Superior temporal gyrus (tissue), 1 donor: ENCODE measurements around the gene ZFP92.

Source experiments
- DNase-seq: peaks from one replicate; pipeline ENCODE4 v3.0.0-alpha.2; 2016; ENCODE audit errors: extremely low spot score

The ZFP92 gene

DNA sequence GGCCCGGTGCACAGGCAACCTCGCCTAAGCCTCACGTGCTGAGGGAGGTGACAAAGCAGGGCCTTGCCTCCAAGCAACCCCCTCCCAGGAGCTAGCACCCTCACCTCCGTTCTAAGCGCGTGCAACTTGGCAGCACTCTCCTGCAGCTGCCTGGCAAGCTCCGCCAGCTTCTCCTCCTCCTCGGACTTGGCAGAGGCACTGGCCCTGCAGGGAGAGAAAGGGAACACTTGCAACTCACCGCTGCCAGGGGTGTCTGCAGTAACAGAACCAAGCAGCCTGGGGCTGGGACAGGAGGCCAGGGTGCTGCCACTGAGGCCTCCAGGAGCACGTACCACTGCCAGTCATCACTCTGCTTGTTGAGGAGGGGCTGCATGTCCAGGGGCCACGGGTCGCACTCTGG lies 44.9 kb downstream of the ZFP92 start:
- DNase-seq = peak; percentile 32

DNA sequence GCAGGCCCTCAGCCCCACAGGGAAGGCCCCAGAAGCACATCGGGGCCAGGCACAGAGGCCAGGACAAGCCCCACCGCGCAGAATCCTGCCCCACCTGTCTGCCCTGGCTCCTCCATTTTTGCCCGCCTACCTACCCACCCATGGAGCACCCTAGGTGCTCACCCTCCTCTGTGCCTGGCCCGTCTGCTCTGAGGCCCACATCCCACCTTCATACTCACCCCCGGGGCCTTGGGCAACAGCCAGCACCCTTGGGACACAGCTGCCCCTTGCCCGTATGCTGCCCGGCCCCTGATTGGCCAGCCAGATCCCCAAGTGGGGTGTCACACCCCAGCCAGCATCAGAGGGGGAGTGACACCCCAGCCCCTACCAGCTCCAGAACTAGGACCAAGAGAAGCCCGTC lies 45.4 kb downstream of the ZFP92 start:
- no peak for DNase-seq

DNA sequence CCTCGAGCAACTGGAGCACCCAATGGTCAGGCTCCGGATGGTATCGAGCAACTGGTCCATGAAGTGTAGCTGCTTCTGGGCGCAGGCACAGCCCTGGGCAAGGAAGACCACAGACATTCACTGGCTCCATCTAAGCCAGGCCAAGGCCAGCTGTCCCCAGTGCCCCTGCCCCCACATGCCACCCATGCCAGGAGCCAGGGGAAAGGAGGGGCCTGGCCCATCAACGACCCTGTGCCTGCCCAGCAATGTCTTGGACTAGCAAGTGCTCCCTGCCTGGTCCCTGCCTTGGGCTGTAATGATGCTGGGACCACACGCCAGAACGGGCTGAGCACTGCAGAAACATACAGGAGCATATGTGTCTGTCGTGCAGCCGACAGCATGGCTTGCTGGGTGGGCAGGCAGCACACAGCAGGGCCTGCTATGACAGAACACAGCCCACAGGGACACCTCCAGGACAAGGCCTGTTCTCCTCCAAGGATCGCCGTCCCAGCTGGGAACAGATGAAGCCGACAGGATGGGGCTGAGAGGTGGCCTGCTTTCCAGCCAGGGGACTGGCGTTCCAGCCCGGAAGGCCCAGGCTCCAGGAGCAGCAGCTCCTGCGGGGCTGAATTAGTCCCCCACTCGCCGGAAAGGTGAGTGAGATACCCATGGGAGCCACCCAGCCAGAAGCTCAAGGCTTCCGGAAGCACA lies 46.0 kb downstream of the ZFP92 start:
- DNase-seq = no peak

DNA sequence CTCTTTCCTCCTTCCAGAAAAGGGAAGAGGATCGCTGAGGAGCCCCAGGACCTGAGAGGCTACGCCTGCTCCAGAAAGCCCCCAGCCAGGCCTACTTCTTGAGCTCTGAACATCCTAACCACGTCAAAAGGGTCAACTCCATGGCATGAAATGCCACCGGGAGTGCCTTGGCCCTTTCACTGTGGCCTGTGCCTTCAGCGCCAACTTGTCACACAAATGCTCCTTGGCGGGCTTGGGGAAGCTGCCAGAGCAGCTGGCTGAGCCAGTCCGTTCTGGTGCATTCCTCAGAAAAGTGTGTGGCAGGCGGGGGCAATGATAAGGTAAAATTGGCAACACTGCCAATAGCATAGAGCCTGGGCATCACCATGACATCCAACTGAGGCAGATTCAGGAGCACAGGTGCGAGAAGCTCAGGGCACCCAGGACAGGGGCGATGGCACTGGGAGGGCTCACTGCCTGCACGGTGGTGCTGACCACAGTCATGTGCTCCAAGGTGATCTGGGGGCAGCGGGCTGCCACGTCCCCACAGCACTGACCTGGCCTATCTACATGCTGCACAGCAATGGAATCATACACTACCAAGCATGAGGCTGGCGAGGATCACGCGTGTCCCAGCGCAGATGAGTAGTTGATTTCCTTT lies 46.7 kb downstream of the ZFP92 start:
- DNase-seq = no peak

DNA sequence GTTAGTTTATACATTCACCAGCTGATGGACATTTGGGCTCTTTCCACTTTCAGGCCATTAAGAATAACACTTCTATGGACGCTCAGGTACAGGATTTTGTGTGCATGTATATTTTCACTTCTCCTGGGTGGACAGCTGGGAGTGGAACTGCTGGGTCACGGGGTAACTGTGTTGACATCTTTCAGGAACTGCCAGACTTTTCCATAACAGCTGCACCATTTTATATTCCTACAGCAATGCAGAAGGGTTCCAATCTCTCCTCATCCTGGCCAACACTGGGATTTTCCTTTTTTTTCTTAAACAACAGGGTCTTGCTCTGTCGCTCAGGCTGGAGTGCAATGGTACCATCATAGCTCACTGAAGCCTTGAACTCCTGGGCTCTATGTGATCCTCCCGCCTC lies 47.2 kb downstream of the ZFP92 start:
- no peak for DNase-seq

DNA sequence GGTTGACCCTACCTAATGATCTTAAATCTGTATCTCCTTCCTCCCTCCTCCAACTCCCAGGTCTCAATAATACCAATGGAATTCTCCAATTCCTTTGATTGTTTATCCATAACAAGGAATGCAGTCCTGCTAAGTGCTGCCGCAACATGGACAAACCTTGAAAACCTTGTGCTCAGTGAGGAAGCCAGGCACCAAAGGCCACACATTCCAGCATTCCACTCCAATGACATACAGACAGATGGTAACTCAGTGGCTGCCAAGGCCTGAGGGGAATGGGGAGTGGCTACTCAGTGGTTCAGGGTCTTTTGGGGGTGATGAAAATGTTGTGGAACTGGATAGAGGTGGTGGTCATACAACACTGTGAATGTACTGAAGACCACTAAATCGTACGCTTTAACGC lies 48.7 kb downstream of the ZFP92 start:
- no peak for DNase-seq

DNA sequence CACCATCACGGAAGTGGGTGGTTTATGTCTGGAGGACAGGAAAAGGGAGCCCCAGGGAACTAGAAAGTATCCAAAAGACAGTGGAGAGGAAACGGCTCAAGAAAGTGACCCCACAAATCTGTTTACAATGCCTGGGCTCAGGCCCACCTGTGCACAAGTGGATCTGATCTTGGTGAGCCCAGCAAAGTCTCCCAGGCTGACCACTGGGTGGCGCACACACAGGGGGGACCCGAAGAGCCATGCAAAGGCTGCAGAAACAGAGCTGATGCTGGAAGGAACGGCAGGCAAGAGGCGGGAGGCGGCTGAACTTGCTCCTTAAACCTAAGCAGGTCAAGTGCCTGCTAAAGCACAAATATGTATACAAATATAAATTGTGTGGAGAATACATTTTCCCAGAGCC lies 49.6 kb downstream of the ZFP92 start:
- peak; percentile 45 for DNase-seq
